Measurements from ENCODE around the gene PSAPL1. TPM values are rescaled to one million over a fixed set of nuclear protein-coding genes. Genes with fewer than 3 reads are reported as not detected.

The PSAPL1 gene
- total RNA-seq, 2 experiments from 2014 or later: not detected

- Mint-ChIP-seq H3K4me3 (no peak overlapping the region), H3K27ac (no peak overlapping the region), H3K4me1 (no peaks in the 10 kb centered on the region), H3K36me3 (no peaks in the 10 kb centered on the region), H3K9me3 (no peaks in the 10 kb centered on the region), H3K27me3 (no peaks in the 10 kb centered on the region)
- ATAC-seq (ENCODE audit: low read depth) (no peak), DNase-seq (no peak)
- POLR2A ChIA-PET: interaction anchor here (0.6 kb wide), 1 partner anchor 782 kb away, joined by 3 read pairs; no protein-coding TSS in a partner anchor
These were observed 2.8 kb downstream of the PSAPL1 start for GRCh38 chr4:7431696-7432530.

GRCh38 chr4:7430965-7431695 is 3.6 kb downstream of the PSAPL1 start:
- no peak overlapping the region for H3K27ac Mint-ChIP-seq
- H3K36me3 Mint-ChIP-seq: no peaks in the 10 kb centered on the region
- no peaks in the 10 kb centered on the region for H3K27me3 Mint-ChIP-seq
- no peaks in the 10 kb centered on the region for H3K4me1 Mint-ChIP-seq
- ATAC-seq (ENCODE audit: low read depth) (no peak), DNase-seq (peak; percentile 20)
- no peak overlapping the region for H3K4me3 Mint-ChIP-seq
- POLR2A ChIA-PET: interaction anchor here (0.6 kb wide), 1 partner anchor 783 kb away, joined by 3 read pairs; no protein-coding TSS in a partner anchor
- H3K9me3 Mint-ChIP-seq: no peaks in the 10 kb centered on the region

DNA sequence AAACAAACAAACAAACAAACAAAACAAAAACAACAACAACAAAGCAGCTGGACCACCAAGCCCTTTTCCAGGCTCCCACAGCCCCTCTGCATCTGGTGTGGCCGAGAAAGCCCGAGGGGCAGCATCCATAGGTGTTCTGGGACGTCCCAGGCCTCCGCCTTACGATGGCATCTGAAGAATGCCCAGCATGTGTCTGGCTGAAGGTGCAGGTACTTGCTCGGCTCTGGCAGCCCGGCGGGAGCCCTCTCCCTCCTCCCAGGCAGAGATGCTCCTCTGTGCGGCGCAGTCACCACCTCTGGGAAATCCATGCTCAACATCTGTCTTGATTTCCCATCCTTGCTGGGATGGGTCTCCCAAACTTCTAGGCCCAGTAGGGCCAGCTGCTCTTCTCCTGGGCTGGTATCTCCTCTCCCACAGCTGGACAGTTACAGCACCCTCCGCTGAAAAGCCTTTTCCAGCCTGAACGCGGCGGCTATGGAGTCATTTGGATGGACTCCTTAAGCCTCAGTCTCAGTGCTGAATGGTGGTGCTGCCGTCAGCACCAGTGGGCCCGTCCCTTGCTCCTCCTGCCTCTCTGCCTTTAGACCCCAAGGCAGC is 4.3 kb downstream of the PSAPL1 start:
- ATAC-seq (ENCODE audit: low read depth): no peak
- H3K27ac Mint-ChIP-seq: no peak overlapping the region
- no peak overlapping the region for H3K4me3 Mint-ChIP-seq

DNA sequence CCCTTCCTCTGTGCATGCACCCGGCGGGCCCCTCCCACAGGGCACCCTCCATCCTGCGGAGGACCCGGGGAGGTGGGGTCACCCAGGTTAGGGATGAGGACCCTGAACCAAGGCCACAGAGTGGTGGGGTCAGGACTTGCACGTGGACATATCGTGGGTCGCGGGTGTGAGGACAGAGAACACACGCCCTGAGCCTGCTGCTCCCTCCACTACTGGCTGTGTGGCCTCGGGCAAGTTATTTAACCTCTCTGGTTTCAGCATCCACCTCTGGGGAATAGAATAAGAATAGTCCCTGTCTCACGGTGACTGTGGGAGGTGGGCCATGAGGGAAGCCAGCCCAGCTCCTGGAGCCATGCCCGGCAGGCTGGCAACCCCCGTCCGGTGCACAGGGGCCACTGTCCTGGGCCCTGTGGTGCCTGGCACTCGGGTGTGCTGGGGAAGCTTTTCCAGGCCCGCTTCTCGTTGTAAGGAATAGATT is 5.1 kb downstream of the PSAPL1 start:
- Mint-ChIP-seq H3K27ac (no peak overlapping the region), H3K4me1 (no peaks in the 10 kb centered on the region), H3K36me3 (no peaks in the 10 kb centered on the region), H3K9me3 (no peaks in the 10 kb centered on the region), H3K27me3 (no peaks in the 10 kb centered on the region), H3K4me3 (no peak overlapping the region)
- ATAC-seq (ENCODE audit: low read depth) (no peak), DNase-seq (peak; percentile 16)
- POLR2A ChIA-PET: no interaction called here

More for the DNA sequence above, 4.3 kb downstream of the PSAPL1 start:
- no peaks in the 10 kb centered on the region for H3K27me3 Mint-ChIP-seq
- no peaks in the 10 kb centered on the region for H3K9me3 Mint-ChIP-seq
- no peaks in the 10 kb centered on the region for H3K36me3 Mint-ChIP-seq
- POLR2A ChIA-PET: no interaction called here
- H3K4me1 Mint-ChIP-seq: no peaks in the 10 kb centered on the region
- DNase-seq: no peak

GRCh38 chr4:7429069-7429416 is 5.7 kb downstream of the PSAPL1 start:
- ATAC-seq (ENCODE audit: low read depth) (no peak), DNase-seq (peak; percentile 12)
- Mint-ChIP-seq H3K36me3 (no peaks in the 10 kb centered on the region), H3K27ac (no peak overlapping the region), H3K9me3 (no peaks in the 10 kb centered on the region), H3K4me1 (no peaks in the 10 kb centered on the region), H3K27me3 (no peaks in the 10 kb centered on the region), H3K4me3 (no peak overlapping the region)
- POLR2A ChIA-PET: no interaction called here

- POLR2A ChIA-PET: no interaction called here
- H3K27ac Mint-ChIP-seq: no peak overlapping the region
- H3K36me3 Mint-ChIP-seq: no peaks in the 10 kb centered on the region
- DNase-seq (peak; percentile 9), ATAC-seq (ENCODE audit: low read depth) (no peak)
- H3K27me3 Mint-ChIP-seq: no peaks in the 10 kb centered on the region
- H3K9me3 Mint-ChIP-seq: no peaks in the 10 kb centered on the region
- H3K4me1 Mint-ChIP-seq: no peaks in the 10 kb centered on the region
- H3K4me3 Mint-ChIP-seq: no peak overlapping the region
These were observed 6.3 kb downstream of the PSAPL1 start for GRCh38 chr4:7428261-7429068.

DNA sequence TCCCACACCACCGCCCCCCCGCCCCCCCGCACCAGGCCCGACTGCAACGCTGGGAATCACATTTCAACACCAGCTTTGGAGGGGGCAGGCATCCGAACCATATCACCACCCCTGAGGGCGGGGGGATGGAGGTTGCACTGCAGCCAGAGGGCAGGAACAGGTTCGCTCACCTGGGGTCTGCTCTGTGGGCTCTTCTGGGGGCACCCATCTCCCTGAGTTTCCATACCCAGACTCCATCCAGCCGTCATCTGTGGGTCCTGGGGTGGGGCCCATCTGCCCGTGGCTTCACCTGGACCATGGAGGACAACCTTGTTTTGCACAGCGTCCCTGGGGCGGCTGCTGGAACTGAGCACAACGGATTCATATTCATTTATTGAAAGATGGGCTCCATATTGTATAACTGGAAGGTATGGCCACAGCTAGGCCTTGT is 6.9 kb downstream of the PSAPL1 start:
- POLR2A ChIA-PET: no interaction called here
- Mint-ChIP-seq H3K27me3 (no peaks in the 10 kb centered on the region), H3K36me3 (no peaks in the 10 kb centered on the region), H3K27ac (no peak overlapping the region), H3K4me1 (no peaks in the 10 kb centered on the region), H3K4me3 (no peak overlapping the region), H3K9me3 (no peaks in the 10 kb centered on the region)
- DNase-seq: peak; percentile 21
- ATAC-seq (ENCODE audit: low read depth): no peak

DNA sequence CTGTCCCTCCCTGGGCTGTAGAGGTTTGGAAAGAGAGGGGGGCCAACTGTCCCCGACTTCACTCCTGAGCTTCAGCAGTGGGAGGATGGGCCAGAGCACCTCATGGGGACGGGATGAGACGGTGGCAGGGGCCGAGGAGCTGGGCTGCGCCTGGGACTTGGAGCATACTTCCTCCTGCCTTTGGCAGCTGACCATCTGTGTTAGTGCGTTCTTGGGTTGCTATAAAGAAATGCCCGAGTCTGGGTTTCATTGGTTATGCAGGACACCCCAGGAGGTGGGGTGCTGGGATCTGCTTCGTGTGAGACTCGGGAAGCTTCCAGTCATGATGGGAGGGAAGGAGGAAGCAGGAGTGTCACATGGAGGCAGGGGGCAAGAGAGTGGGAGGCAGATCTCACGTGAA is 7.4 kb downstream of the PSAPL1 start:
- no peaks in the 10 kb centered on the region for H3K27me3 Mint-ChIP-seq
- ATAC-seq (ENCODE audit: low read depth): no peak
- H3K9me3 Mint-ChIP-seq: no peaks in the 10 kb centered on the region
- POLR2A ChIA-PET: no interaction called here
- no peak overlapping the region for H3K27ac Mint-ChIP-seq
- no peaks in the 10 kb centered on the region for H3K4me1 Mint-ChIP-seq
- no peaks in the 10 kb centered on the region for H3K36me3 Mint-ChIP-seq
- H3K4me3 Mint-ChIP-seq: no peak overlapping the region
- DNase-seq: no peak

DNA sequence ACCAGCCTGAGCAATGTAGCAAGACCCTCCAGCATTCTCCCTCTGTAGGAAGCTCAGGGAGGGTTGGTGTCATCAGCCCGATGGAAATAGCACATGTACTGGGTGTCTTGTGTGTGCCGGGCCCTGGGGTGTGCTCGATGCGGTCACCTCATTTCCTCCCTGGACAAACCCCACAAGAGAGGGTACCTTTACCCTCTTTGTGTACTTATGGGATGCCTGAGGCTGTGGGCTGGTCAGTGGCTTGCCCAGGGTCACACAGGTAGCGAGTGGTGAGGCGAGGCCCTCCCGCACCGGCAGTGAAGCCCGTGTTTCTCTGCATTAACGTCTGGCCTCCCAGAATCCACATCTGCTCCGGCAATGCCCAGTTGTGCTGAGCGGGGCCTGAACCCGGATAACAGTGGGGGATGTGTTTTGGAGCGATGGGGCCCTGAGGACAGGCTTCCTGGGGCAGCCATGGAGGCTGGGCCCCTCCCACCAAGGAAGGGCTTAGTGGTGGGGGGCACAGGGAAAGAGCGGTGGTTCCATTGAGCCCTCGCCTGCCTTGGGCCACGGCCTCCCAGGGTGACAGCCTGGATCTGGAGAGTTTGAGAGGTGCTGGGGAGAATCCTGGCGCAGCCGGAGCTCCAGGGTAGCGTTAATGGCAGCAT is 8.1 kb downstream of the PSAPL1 start:
- DNase-seq (peak; percentile 13), ATAC-seq (ENCODE audit: low read depth) (no peak)
- Mint-ChIP-seq H3K4me1 (no peaks in the 10 kb centered on the region), H3K36me3 (no peaks in the 10 kb centered on the region), H3K27ac (no peak overlapping the region), H3K4me3 (no peak overlapping the region), H3K27me3 (no peaks in the 10 kb centered on the region), H3K9me3 (no peaks in the 10 kb centered on the region)
- POLR2A ChIA-PET: no interaction called here

DNA sequence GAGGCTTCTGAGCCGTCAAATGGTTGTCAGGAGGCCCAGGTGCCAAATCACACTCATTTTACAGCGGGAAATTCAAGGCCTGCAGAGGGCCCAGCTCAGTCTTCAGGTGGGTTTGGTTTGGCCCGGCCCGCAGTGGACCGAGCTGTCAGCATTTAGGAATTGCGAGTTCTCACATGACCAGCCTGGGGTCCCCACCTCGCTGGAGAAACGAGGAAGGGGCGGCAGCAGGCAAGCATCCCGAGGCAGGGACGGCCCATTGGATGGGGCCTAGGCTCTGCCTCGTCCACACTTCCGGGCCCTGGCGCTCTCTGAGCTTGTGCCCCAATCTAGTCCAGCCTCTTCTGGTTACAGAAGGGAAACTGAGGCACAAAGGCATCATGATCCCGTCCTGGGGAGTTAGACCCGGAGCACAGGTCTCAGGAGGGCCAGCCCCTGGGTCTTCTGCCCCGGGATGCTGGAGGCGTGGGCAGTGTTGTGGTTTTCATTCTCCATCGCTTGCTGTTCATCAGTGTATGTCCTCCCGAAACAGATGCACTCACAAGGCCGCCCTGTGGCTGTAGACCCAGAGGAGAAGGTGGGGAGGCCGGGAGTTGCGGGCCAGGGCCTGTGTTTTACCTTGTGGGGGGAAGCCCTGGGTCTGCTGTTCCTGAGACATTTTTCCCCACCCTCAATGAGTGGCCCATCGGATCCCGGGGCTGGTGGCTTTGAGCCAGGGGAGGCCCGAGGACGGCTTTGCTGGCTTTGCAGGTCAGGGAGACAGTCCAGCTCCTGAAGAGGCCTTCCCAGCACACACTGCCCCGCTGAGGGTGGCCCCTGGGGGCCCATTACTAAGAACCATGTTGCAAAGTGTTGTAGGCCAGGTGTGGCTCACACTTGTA is 8.9 kb downstream of the PSAPL1 start:
- no peak for ATAC-seq (ENCODE audit: low read depth)

GRCh38 chr4:7425124-7425523 is 9.6 kb downstream of the PSAPL1 start:
- DNase-seq (peak; percentile 14), ATAC-seq (ENCODE audit: low read depth) (no peak)
- Mint-ChIP-seq H3K4me1 (no peaks in the 10 kb centered on the region), H3K4me3 (no peak overlapping the region), H3K36me3 (no peaks in the 10 kb centered on the region), H3K9me3 (no peaks in the 10 kb centered on the region), H3K27ac (no peak overlapping the region), H3K27me3 (no peaks in the 10 kb centered on the region)
- POLR2A ChIA-PET: no interaction called here

More for the DNA sequence above, 8.9 kb downstream of the PSAPL1 start:
- Mint-ChIP-seq H3K4me1 (no peaks in the 10 kb centered on the region), H3K27ac (no peak overlapping the region), H3K4me3 (no peak overlapping the region), H3K36me3 (no peaks in the 10 kb centered on the region), H3K27me3 (no peaks in the 10 kb centered on the region), H3K9me3 (no peaks in the 10 kb centered on the region)
- DNase-seq: peak; percentile 15
- POLR2A ChIA-PET: no interaction called here

DNA sequence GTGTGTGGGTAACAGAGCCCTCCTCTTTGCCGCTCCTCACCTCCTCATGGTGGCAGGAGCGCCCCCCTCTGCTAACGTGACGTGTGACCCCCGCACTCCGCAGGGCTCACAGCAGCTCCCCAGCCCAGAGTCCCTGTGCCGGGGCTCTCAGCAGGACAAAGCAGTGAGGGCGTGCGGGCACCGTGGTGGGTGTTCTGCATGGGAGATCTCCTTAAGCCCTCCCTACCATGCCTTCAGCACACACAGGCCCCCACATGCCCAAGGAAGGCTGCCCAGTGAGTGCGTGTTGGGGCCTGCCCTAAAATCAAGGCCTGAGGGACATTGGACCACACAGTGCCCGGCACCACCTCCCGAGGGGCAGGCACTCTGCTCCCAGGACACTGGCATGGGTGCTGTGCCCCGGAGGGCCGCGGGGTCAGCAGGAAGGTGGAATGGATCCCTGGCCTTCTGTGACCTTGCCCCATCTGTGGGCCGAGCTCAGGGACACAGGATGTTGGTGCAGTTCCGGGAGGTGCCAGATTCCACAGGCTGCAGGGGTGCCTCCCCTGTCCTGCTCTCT is 10.1 kb downstream of the PSAPL1 start:
- no peaks in the 10 kb centered on the region for H3K27me3 Mint-ChIP-seq
- H3K27ac Mint-ChIP-seq: no peak overlapping the region
- POLR2A ChIA-PET: no interaction called here
- H3K9me3 Mint-ChIP-seq: no peaks in the 10 kb centered on the region
- H3K4me1 Mint-ChIP-seq: no peaks in the 10 kb centered on the region
- no peak overlapping the region for H3K4me3 Mint-ChIP-seq
- ATAC-seq (ENCODE audit: low read depth) (no peak), DNase-seq (peak; percentile 16)
- H3K36me3 Mint-ChIP-seq: no peaks in the 10 kb centered on the region

All from activated naive CD8-positive, alpha-beta T cell treated with anti-CD3 and anti-CD28 coated beads, Interleukin-2, amount 10 ng/mL, durations not matched to agents 7 days and 5 days (primary cell).